Transverse colon (tissue), 4 donors: Measurements from ENCODE around the gene NLGN4X. TPM values are rescaled to one million over a fixed set of nuclear protein-coding genes. Genes with fewer than 3 reads are reported as not detected.

Source experiments
- DNase-seq: peaks from one replicate; pipeline ENCODE4 v3.0.0-alpha.2; 2019
- H3K27ac ChIP-seq, 4 donors: fragments of 200-600 bp; sonication (generic); 2 replicates each; pipeline ENCODE4 v1.5.1; 2016 to 2018; ENCODE audit warnings: inconsistent platforms in 4 of 4
- H3K27me3 ChIP-seq: fragments of 200-600 bp; sonication (generic); 2 replicates; pipeline ENCODE4 v1.5.1; 2017; ENCODE audit warnings: inconsistent platforms
- H3K36me3 ChIP-seq, 4 donors: fragments of 200-600 bp; sonication (generic); 2 replicates each; pipeline ENCODE4 v1.5.1; 2017 to 2019; ENCODE audit warnings: inconsistent platforms in 4 of 4
- H3K4me1 ChIP-seq, 4 donors: fragments of 200-600 bp; sonication (generic); 2 replicates each; pipeline ENCODE4 v1.5.1; 2017 to 2020; ENCODE audit warnings: inconsistent platforms in 4 of 4
- H3K4me3 ChIP-seq, 4 donors: fragments of 200-600 bp; sonication (generic); 1 replicate in 1 of 4; 2 replicates in 3 of 4; pipeline versions ENCODE4 v1.5.1 to v1.6.1; 2017 to 2019; ENCODE audit warnings: inconsistent platforms in 4 of 4
- H3K9me3 ChIP-seq, 2 donors: fragments of 200-600 bp; sonication (generic); 2 replicates each; pipeline ENCODE4 v1.5.1; 2017 to 2019; ENCODE audit warnings: inconsistent platforms in 2 of 2
- CTCF ChIP-seq, 5 experiments: fragments of 200-600 bp in 3 of 5; fragments of 450-650 bp in 2 of 5; sonication (generic) in 3 of 5; IDR thresholded peaks; 1 replicate in 2 of 5; 2 replicates in 3 of 5; pipeline ENCODE4 v1.5.1; 2016 to 2017; ENCODE audit warnings: antibody characterized with exemption in 5 of 5, inconsistent platforms in 3 of 5, mild to moderate bottlenecking in 2 of 5, moderate library complexity in 1 of 5
- EP300 ChIP-seq: sonication (generic); formaldehyde crosslinking; IDR thresholded peaks from one replicate; pipeline ENCODE4 v1.6.1; 2017; ENCODE audit warnings: antibody characterized with exemption, low read depth
- POLR2A ChIP-seq: fragments of 450-650 bp; IDR thresholded peaks from one replicate; pipeline ENCODE4 v1.6.1; 2016; ENCODE audit warnings: antibody characterized with exemption, mild to moderate bottlenecking, moderate library complexity
- POLR2AphosphoS5 ChIP-seq, 3 donors: sonication (generic); formaldehyde crosslinking; IDR thresholded peaks; one replicate each; pipeline ENCODE4 v1.6.1; 2016; ENCODE audit warnings: antibody characterized with exemption in 3 of 3
- WGBS, 2 donors: methylation state at CpG; one replicate each; pipeline ENCODE4 v1.1.5; 2018; ENCODE audit warnings: low coverage in 1 of 2; 5-methylcytosine and 5-hydroxymethylcytosine counted together
- in situ Hi-C, 4 donors: fragments of 200-750 bp; cut with MboI; loops; one replicate each; pipeline versions ENCODE4 v1.15.0 to v1.15.1; 2017; ENCODE audit warnings: low sequenced_read_pairs in 3 of 4, low pct_ligation_motif_present in 1 of 4, low pct_unique_long_range_greater_than_20kb in 1 of 4
- intact Hi-C: fragments of 100-400 bp; cut with DNase I; formaldehyde crosslinking; loops from one replicate; pipeline ENCODE4 v1.15.1; 2023; ENCODE audit warnings: low total_unique reads
- total RNA-seq, 4 donors: library from RNA; depleted of rRNA; stranded (reverse); fragments of >200 nt; gene quantifications; one replicate each; pipeline ENCODE4 v1.1.0, GENCODE V29; 2016

The NLGN4X gene
- total RNA-seq, 4 donors from 2014 or later, result 0.96 to 1.7 (median 1.5) TPM; not detected in 1

- H3K9me3 ChIP-seq, result no peaks in the 10 kb centered on the region
- 53% methylated on average over 1 of the region's 1 CpG; no CpG with 5 or more reads in 1 of the 2 donors for WGBS, 2 donors
- H3K27me3 ChIP-seq, result no peaks in the 10 kb centered on the region
- H3K27ac ChIP-seq, result no peak overlapping the region
- intact Hi-C loops (no loop called here), in situ Hi-C loops (no loop called here)
- H3K4me3 ChIP-seq, result no peak overlapping the region
- no peaks in the 10 kb centered on the region for H3K36me3 ChIP-seq
- no peaks in the 10 kb centered on the region for H3K4me1 ChIP-seq
- TF ChIP-seq EP300 (no peak), POLR2A (no peak), CTCF (IDR thresholded peaks at IDR 0.05) (no peak), POLR2AphosphoS5 (IDR thresholded peaks at IDR 0.05) (no peak)
- no peak for DNase-seq
These were observed 249.3 kb downstream of the NLGN4X start for GRCh38 chrX:5979338-5979737.

GRCh38 chrX:5976332-5976731 is 252.3 kb downstream of the NLGN4X start:
- WGBS, 2 donors, result 82 to 90% methylated on average over 4 of the region's 4 CpGs
- in situ Hi-C loops, result no loop called here

GRCh38 chrX:5971300-5971699 is 257.4 kb downstream of the NLGN4X start:
- DNase-seq, result no peak
- Histone ChIP-seq H3K27ac (no peak overlapping the region), H3K4me3 (no peak overlapping the region), H3K4me1 (no peaks in the 10 kb centered on the region), H3K36me3 (no peaks in the 10 kb centered on the region), H3K27me3 (no peaks in the 10 kb centered on the region), H3K9me3 (no peaks in the 10 kb centered on the region)
- in situ Hi-C loops (no loop called here), intact Hi-C loops (no loop called here)
- TF ChIP-seq POLR2A (no peak), EP300 (no peak), CTCF (IDR thresholded peaks at IDR 0.05) (no peak), POLR2AphosphoS5 (IDR thresholded peaks at IDR 0.05) (no peak)

More at GRCh38 chrX:5976332-5976731, 252.3 kb downstream of the NLGN4X start:
- no peak overlapping the region for H3K27ac ChIP-seq
- no peaks in the 10 kb centered on the region for H3K36me3 ChIP-seq
- intact Hi-C loops, result no loop called here
- DNase-seq, result no peak
- TF ChIP-seq POLR2A (no peak), EP300 (no peak), CTCF (IDR thresholded peaks at IDR 0.05) (no peak), POLR2AphosphoS5 (IDR thresholded peaks at IDR 0.05) (no peak)
- no peaks in the 10 kb centered on the region for H3K9me3 ChIP-seq
- H3K4me1 ChIP-seq, result no peaks in the 10 kb centered on the region
- no peak overlapping the region for H3K4me3 ChIP-seq
- H3K27me3 ChIP-seq, result no peaks in the 10 kb centered on the region

GRCh38 chrX:5965406-5965805 is 263.3 kb downstream of the NLGN4X start:
- Histone ChIP-seq H3K36me3 (no peaks in the 10 kb centered on the region), H3K4me3 (no peak overlapping the region), H3K9me3 (no peaks in the 10 kb centered on the region), H3K4me1 (no peaks in the 10 kb centered on the region), H3K27me3 (no peaks in the 10 kb centered on the region), H3K27ac (no peak overlapping the region)
- intact Hi-C loops (no loop called here), in situ Hi-C loops (no loop called here)
- no peak for TF ChIP-seq CTCF (IDR thresholded peaks at IDR 0.05)
- no peak for TF ChIP-seq EP300
- no peak for TF ChIP-seq POLR2AphosphoS5 (IDR thresholded peaks at IDR 0.05)
- TF ChIP-seq POLR2A, result no peak
- no peak for DNase-seq
- 91% methylated on average over 3 of the region's 3 CpGs; no CpG with 5 or more reads in 1 of the 2 donors for WGBS, 2 donors
